ENCODE data around the gene C2CD2. TPM values are rescaled to one million over a fixed set of nuclear protein-coding genes. Genes with fewer than 3 reads are reported as not detected.

C2CD2 gene
- total and polyA plus RNA-seq, 2 of the 8 experiments (the other 6 are each of a cell fraction or from before 2014, with no cell fraction given): 10.4 to 13.0 TPM

DNA sequence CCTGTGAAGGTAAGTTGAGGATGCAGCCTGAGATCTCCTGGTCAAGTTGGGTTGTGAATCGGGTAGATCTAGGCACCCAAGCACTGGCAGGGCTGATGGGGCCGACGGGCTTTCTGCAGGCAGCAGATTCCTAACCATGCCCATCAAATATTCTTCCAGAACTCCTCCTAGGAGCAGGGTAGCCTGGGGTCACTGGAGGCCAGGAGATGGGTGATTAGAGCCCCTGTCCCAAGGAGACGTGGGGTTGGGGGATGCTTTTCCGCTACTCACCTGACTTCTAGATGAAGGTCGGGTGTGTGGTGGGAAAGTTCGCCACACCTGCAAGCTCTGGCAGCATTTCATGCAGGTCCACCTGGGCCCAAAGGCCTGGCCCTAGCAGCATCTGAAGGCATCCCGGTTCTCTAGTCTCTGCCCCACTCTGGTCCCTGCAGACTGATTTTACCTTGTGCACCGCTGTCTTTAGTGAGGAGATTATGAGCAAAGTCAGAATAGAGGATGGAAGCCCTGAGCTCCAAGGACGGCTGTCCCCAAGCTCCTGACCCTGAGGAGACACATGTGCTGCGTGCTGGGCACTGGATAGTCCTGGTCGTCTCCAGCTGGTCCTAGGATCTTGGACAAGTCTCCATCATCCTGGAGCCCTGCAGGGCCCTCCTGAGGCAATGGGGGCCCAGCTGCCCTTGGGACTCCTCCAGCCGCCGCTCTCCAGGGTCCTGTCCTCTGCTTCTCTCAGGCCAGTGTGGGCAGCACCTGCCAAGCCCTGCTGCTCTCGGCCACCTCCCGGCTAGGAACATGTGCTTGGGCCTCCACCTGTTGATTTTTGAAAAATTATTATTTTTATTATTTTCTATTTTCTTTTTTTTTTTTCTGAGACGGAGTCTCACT is 21.8 kb upstream of the C2CD2 start:
- H3K9ac ChIP-seq (replicated peaks in 1 of 4; ENCODE audit: extremely low read depth in 1 of 4, low read depth in 3 of 4, low read length in 3 of 4): no peak overlapping the region
- H4K5ac ChIP-seq (ENCODE audit: insufficient read length, low read depth, low read length): no peak overlapping the region
- no peak for FAIRE-seq

More for the DNA sequence above, 21.8 kb upstream of the C2CD2 start:
- ChIA-PET CTCF (ENCODE audit: partially characterized antibody) (interaction anchor here (0.7 to 1.5 kb wide), 3 partner anchors 11 to 364 kb away, joined by 3 read pairs; no protein-coding TSS in a partner anchor), POLR2A (ENCODE audit: partially characterized antibody) (interaction anchor here (0.6 to 1.2 kb wide), 2 partner anchors 33 to 691 kb away, joined by 3 to 4 read pairs; no protein-coding TSS in a partner anchor)
- H4K8ac ChIP-seq (ENCODE audit: extremely low read depth, insufficient read depth, low read length): no peak overlapping the region
- H2BK120ac ChIP-seq (replicated peaks; ENCODE audit: low read depth, low read length): no peak overlapping the region
- no peaks in the 10 kb centered on the region for H3K36me3 ChIP-seq (ENCODE audit: control insufficient read depth in 2 of 4, insufficient read depth in 4 of 4, low read length in 3 of 4)
- no peak overlapping the region for H2AFZ ChIP-seq (ENCODE audit: low read length)
- no peak overlapping the region for H3K4me2 ChIP-seq (ENCODE audit: insufficient read depth in 1 of 2, low read depth in 2 of 2, low read length in 2 of 2)
- H3K79me1 ChIP-seq (ENCODE audit: low read depth, low read length): no peaks in the 10 kb centered on the region
- H3K4me3 ChIP-seq (ENCODE audit: extremely low read depth in 1 of 4, insufficient read depth in 2 of 4, low read depth in 3 of 4, low read length in 4 of 4): no peak overlapping the region
- H3K18ac ChIP-seq (ENCODE audit: extremely low read depth, low read length): no peak overlapping the region
- DNase-seq (ENCODE audit: low read depth in 1 of 2, low spot score in 2 of 2): peak in 1 of 2 experiments; percentile 59
- no peak overlapping the region for H2BK15ac ChIP-seq (ENCODE audit: low read length)
- H4K91ac ChIP-seq (replicated peaks; ENCODE audit: insufficient read length, low read length): no peak overlapping the region
- no peaks in the 10 kb centered on the region; a peak in 2 of 7 replicates for H3K4me1 ChIP-seq (replicated peaks in 1 of 4; ENCODE audit: control insufficient read depth in 3 of 4, insufficient read depth in 4 of 4, low read length in 3 of 4)
- no peaks in the 10 kb centered on the region for H3K23me2 ChIP-seq (ENCODE audit: low read depth, low read length)
- no peak overlapping the region for H2BK12ac ChIP-seq (ENCODE audit: low read depth, low read length)
- H3K27me3 ChIP-seq (replicated peaks in 1 of 4; ENCODE audit: control insufficient read depth in 3 of 4, extremely low read depth in 1 of 4, insufficient read depth in 3 of 4, low read length in 3 of 4): no peaks in the 10 kb centered on the region
- no peak overlapping the region for H3K23ac ChIP-seq (ENCODE audit: insufficient read length)
- no peaks in the 10 kb centered on the region for H4K20me1 ChIP-seq (replicated peaks in 1 of 2; ENCODE audit: control insufficient read depth in 1 of 2, insufficient read depth in 2 of 2, low read length in 2 of 2)
- 91% methylated on average over 15 of the region's 17 CpGs; no CpG with 5 or more reads in 1 of the 2 experiments for WGBS, 2 experiments (ENCODE audit: extremely low coverage in 1 of 2, insufficient coverage in 1 of 2, insufficient read length in 1 of 2, insufficient replicate concordance in 2 of 2, low coverage in 1 of 2, low lambda C conversion rate in 2 of 2, missing lambda C conversion rate in 1 of 2)
- no peak overlapping the region for H3K14ac ChIP-seq (ENCODE audit: insufficient read length)
- TF ChIP-seq BCL11A (IDR thresholded peaks at IDR 0.05; ENCODE audit: low read depth in 2 of 2, low read length in 2 of 2) (no peak), SIX5 (IDR thresholded peaks at IDR 0.05; ENCODE audit: low read depth, low read length) (no peak), EZH2 (IDR thresholded peaks at IDR 0.05; ENCODE audit: low read depth, low read length, severe bottlenecking) (no peak), CHD1 (IDR thresholded peaks at IDR 0.05; ENCODE audit: low read depth, low read length) (no peak), GABPA (IDR thresholded peaks at IDR 0.05; ENCODE audit: borderline replicate concordance, insufficient read depth, low read length) (no peak)
- H3K79me2 ChIP-seq (ENCODE audit: control insufficient read depth in 1 of 2, insufficient read depth in 2 of 2, low read length in 2 of 2): no peaks in the 10 kb centered on the region
- no peak overlapping the region for H3K27ac ChIP-seq (ENCODE audit: low read depth, low read length)
- H3K4ac ChIP-seq (replicated peaks; ENCODE audit: insufficient read length, low read depth, low read length): no peak overlapping the region
- peaks cover 0 to 7% of the 10 kb centered on the region in 2 experiments; a peak in 2 of 4 replicates for H3K9me3 ChIP-seq (ENCODE audit: insufficient read depth in 2 of 2, low read depth in 1 of 2, low read length in 1 of 2)
- H3K56ac ChIP-seq (replicated peaks; ENCODE audit: insufficient read length, low read depth, low read length): no peak overlapping the region
- H2BK5ac ChIP-seq (ENCODE audit: low read depth, low read length): no peak overlapping the region
- H2BK20ac ChIP-seq (ENCODE audit: low read length): no peak overlapping the region
- H2AK5ac ChIP-seq (ENCODE audit: low read depth, low read length): no peak overlapping the region
